Neuron (in vitro differentiated cells): Measurements from ENCODE around the gene AKAP8L.
"Not testable (repeated sequence)": the region's sequence is repeated elsewhere in the genome, so short reads cannot be mapped to it uniquely, and the experiment has no call there.

Source experiments
- H2AFZ ChIP-seq: one replicate; pipeline ENCODE4 v1.6.1; 2013; ENCODE audit warnings: low read depth, mild to moderate bottlenecking, inconsistent platforms, low read length, moderate library complexity
- H3K27me3 ChIP-seq: one replicate; pipeline ENCODE4 v1.6.1; 2013; ENCODE audit warnings: low read length; ENCODE audit not compliant: insufficient read depth
- H3K36me3 ChIP-seq: one replicate; pipeline ENCODE4 v1.6.1; 2013; ENCODE audit warnings: low read length; ENCODE audit not compliant: insufficient read depth
- H3K4me1 ChIP-seq: one replicate; pipeline ENCODE4 v1.6.1; 2013; ENCODE audit warnings: low read length; ENCODE audit not compliant: insufficient read depth
- H3K4me3 ChIP-seq: 2 replicates; pipeline ENCODE4 v1.5.1; 2013; ENCODE audit warnings: mild to moderate bottlenecking, low read length, moderate library complexity
- H3K9me3 ChIP-seq: one replicate; pipeline ENCODE4 v1.6.1; 2013; ENCODE audit warnings: low read length

The AKAP8L gene

GRCh38 chr19:15352535-15352934, 66.3 kb downstream of the AKAP8L start:
- H3K4me1 ChIP-seq, H3K4me3 ChIP-seq, H2AFZ ChIP-seq, H3K9me3 ChIP-seq, H3K27me3 ChIP-seq: not testable (repeated sequence)
- peaks cover 35% of the 10 kb centered on the region for H3K36me3 ChIP-seq

- H3K4me1 ChIP-seq, H3K4me3 ChIP-seq, H3K9me3 ChIP-seq, H3K27me3 ChIP-seq, H2AFZ ChIP-seq: not testable (repeated sequence)
- H3K36me3 ChIP-seq = peaks cover 20% of the 10 kb centered on the region
Measured at GRCh38 chr19:15341328-15341727, 77.5 kb downstream of the AKAP8L start.

- no peaks in the 10 kb centered on the region for H3K4me1 ChIP-seq
- H3K9me3 ChIP-seq = no peaks in the 10 kb centered on the region
- peaks cover 15% of the 10 kb centered on the region for H3K36me3 ChIP-seq
- H3K27me3 ChIP-seq = no peaks in the 10 kb centered on the region
- H3K4me3 ChIP-seq = no peak overlapping the region
- no peak overlapping the region for H2AFZ ChIP-seq
Measured at GRCh38 chr19:15340086-15340485, 78.7 kb downstream of the AKAP8L start.

GRCh38 chr19:15337202-15337601, 81.6 kb downstream of the AKAP8L start:
- H3K4me1 ChIP-seq = peaks cover 5% of the 10 kb centered on the region
- peaks cover 12% of the 10 kb centered on the region for H3K36me3 ChIP-seq
- no peak overlapping the region for H3K4me3 ChIP-seq
- H3K9me3 ChIP-seq = no peaks in the 10 kb centered on the region
- H2AFZ ChIP-seq = no peak overlapping the region
- no peaks in the 10 kb centered on the region for H3K27me3 ChIP-seq

GRCh38 chr19:15335992-15336391, 82.8 kb downstream of the AKAP8L start:
- H3K4me3 ChIP-seq, H3K4me1 ChIP-seq: not testable (repeated sequence)

GRCh38 chr19:15332311-15332996, 86.3 kb downstream of the AKAP8L start, which contains the start of gene BRD4:
Gene BRD4 (minus strand): TSS chr19:15332539. CDS start chr19:15273099, 59,440 bp downstream.
- Histone ChIP-seq H2AFZ (peak within 1 kb of the TSS; percentile 93), H3K4me1 (peaks cover 17% of the 10 kb centered on the region), H3K27me3 (no peaks in the 10 kb centered on the region), H3K9me3 (no peaks in the 10 kb centered on the region), H3K4me3 (peak within 1 kb of the TSS; percentile 94), H3K36me3 (peaks cover 6% of the 10 kb centered on the region)

More at GRCh38 chr19:15335992-15336391, 82.8 kb downstream of the AKAP8L start:
- H3K36me3 ChIP-seq = peaks cover 12% of the 10 kb centered on the region
- H3K9me3 ChIP-seq, H3K27me3 ChIP-seq, H2AFZ ChIP-seq: not testable (repeated sequence)

- no peaks in the 10 kb centered on the region for H3K9me3 ChIP-seq
- peaks cover 17% of the 10 kb centered on the region for H3K4me1 ChIP-seq
Measured at GRCh38 chr19:15331419-15332310, 87.1 kb downstream of the AKAP8L start.

GRCh38 chr19:15330801-15331418, 87.9 kb downstream of the AKAP8L start:
- H3K36me3 ChIP-seq = no peaks in the 10 kb centered on the region
- no peaks in the 10 kb centered on the region for H3K27me3 ChIP-seq
- H3K4me3 ChIP-seq = peak overlapping the region; percentile 94
- peaks cover 17% of the 10 kb centered on the region for H3K4me1 ChIP-seq
- no peak overlapping the region for H2AFZ ChIP-seq
- H3K9me3 ChIP-seq = no peaks in the 10 kb centered on the region

More at GRCh38 chr19:15331419-15332310, 87.1 kb downstream of the AKAP8L start:
- Histone ChIP-seq H3K4me3 (peak overlapping the region; percentile 94), H3K27me3 (no peaks in the 10 kb centered on the region), H2AFZ (no peak overlapping the region), H3K36me3 (peaks cover 3% of the 10 kb centered on the region)
